Activated CD8-positive, alpha-beta memory T cell treated with anti-CD3 and anti-CD28 coated beads, Interleukin-2, amount 50 U/mL, for 24 hours (primary cell): ENCODE measurements around the gene INTS11.

ENCODE experiments used
- DNase-seq: peaks from one replicate; pipeline ENCODE4 v3.0.0-alpha.2; 2020; ENCODE audit errors: extremely low read depth

The INTS11 gene

DNA sequence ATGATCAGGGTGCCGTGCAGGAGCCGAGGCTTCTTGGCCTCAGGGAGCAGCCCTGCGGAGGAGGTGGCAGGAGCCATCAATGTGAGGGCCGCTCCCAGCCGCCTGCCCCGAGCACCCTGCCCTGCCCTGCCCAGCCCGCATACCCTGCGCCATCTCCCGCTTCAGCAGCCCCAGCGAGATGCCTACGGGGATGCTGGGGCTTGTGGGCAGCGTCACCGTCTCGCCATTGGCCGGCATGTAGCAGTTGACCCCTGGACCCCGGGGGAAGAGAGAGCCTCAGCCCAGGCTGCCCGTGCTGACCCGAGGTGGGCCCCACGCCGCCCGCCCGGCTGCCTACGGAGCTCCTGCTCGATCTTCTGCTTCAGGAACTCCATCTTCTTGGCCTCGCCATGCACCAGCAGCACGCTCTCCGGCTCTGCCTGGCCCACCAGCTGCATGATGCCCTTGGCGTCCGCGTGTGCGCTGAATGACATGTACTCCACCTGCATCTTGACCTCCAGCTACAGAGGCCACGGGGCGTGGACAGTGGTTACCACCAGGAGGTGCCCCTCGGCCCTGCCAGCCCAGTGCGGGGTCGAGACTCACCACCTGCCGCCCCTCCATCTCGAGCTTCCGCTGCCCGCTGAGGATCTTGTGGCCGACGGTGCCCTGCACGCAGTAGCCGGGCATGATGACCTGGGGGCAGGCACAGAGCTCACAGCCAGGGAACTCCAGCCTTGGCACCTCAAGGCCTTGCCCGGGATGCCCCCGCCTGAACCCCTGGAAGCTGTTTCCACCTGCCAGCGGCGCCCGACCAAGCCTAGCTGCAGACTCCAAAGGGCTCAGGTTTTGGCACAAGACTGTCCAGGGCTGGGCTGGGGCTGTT is 11.8 kb downstream of the INTS11 start:
- DNase-seq: no peak

DNA sequence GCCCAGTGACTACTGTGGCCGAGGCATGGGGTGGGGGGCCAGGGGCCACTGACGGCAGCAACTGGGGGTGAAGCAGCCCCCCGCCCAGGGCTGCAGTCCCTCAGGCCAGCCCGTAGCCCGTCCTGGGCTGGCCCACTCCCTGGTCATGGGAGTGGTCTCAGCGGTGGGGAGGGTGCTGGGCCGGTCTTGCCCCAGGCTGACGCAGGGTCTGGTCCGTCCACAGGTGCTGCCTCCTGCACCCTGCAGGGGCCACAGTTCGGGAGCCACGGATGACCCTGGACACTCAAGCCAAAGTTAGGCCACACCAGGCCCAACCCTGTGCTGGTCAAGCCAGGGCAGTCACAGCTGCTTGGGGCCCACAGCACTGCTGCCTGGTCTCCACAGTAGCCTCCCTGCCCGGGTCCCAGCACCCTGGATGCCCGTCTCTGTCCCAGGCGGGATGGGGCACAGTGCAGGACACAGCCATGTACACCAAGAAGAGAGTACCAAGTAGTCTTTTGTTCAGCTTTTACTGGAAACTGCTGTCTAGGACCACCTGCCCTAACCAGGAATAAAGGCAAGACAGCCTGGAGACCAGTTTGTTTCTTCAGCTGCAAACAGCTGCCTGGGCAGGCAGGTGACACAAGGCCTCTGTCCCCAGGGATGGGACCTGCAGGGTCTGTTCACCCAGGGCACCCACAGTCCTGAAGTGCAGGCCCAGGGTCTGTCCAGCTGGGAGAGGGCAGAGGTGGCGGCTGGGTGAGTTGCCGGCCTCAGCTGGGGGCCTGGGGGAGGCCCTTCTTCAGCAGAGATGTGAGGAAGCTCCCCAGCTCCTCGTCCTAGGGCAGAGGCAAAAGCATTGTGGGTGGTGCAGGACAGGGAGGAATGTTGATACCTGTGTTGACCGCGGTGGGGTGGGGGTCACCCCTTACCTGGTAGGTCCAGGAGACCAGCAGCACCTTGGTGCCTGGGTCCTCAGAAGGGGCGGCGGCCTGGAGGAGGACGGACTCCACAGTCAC is 13.1 kb downstream of the INTS11 start:
- DNase-seq: no peak

DNA sequence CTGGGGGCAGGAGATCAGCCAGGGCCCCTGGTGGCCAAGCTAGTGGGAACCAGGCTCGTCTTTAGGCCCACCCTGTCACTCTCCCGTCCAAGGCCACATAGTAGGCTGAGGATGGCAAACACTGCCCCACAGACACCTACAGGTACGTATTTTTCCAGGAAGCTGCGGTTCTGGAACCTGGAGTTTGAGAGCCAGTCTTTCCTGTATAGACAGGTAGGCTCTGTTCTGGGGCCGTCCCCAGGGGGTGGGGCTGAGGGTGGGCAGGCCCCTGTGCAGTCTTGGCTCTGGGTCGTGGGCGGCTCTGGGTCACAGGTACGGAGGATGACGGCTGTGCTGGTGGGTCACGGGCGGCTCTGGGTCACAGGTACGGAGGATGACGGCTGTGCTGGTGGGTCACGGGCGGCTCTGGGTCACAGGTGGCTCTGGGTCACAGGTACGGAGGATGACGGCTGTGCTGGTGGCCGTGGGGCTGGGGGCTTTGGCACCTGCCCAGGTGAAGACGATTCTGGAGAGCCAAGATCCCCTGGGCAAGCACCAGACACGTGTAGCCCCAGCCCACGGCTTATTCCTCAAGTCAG is 13.9 kb downstream of the INTS11 start:
- DNase-seq: no peak

DNA sequence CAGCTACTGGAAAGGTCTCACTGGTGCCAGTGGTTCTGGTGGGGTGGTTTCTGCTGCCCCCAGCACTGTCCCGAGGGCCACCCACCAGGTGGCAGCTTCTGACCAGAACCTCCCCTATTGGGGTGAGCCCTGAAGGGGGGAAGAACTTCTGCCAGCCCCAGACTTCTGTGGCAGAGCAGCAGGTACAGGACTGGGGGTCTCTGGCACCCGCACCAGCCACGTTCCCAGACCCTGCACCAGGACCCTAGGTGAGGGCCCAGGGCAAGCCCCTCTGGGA is 14.4 kb downstream of the INTS11 start:
- DNase-seq: no peak

DNA sequence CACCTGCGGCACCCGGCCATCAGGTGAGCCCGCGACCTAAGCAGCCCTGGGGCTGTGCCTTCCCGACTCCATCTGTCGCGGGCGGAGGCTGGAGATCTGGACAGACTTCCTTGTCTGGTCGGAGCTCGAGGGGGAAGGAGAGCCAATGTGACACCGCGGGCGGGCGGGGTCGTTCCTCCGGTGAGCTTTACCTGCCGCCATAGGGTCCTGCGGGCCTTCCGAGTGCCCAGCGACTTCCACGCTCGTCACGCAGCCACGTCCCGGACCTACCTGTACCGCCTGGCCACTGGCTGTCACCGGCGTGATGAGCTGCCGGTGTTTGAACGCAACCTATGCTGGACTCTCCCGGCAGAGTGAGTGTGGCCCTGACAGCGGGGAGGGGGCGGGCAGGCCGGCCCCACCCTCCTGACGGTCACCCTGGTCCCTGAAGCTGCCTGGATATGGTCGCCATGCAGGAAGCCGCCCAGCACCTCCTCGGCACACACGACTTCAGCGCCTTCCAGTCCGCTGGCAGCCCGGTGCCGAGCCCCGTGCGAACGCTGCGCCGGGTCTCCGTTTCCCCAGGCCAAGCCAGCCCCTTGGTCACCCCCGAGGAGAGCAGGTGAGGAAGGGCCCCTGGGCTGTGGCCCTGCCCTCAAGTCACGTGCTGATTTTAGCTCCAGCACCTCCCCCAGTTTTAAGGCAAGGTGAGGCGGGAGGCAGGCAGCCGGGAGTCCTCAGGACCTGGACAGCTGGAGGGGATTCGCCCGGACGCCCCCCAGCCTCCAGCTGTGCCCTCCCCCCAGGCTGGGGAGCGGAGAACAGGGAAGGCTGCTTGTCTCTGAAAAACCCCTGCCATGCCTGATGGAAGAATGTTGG is 15.0 kb downstream of the INTS11 start:
- DNase-seq: no peak

DNA sequence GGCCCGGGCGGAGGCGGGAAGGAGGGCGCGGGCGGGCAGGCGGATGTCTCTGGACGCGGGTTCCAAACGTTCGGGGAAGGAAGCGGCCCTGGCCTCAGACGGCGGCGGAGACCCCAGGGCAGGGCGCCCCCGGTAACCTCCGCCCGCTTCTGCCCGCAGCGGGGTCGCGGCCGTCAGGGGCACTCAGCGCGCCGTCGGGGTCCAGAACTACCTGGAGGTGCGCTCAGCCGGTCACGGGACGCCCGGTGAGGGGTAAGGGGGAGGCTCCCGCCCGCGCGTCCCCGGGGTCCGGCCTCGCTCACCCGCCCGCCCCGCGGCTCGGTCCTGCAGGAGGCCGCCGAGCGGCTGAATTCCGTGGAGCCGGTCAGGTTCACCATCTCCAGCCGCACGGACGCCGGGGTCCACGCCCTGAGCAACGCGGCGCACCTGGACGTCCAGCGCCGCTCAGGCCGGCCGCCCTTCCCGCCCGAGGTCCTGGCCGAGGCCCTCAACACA is 15.7 kb downstream of the INTS11 start:
- DNase-seq: no peak

DNA sequence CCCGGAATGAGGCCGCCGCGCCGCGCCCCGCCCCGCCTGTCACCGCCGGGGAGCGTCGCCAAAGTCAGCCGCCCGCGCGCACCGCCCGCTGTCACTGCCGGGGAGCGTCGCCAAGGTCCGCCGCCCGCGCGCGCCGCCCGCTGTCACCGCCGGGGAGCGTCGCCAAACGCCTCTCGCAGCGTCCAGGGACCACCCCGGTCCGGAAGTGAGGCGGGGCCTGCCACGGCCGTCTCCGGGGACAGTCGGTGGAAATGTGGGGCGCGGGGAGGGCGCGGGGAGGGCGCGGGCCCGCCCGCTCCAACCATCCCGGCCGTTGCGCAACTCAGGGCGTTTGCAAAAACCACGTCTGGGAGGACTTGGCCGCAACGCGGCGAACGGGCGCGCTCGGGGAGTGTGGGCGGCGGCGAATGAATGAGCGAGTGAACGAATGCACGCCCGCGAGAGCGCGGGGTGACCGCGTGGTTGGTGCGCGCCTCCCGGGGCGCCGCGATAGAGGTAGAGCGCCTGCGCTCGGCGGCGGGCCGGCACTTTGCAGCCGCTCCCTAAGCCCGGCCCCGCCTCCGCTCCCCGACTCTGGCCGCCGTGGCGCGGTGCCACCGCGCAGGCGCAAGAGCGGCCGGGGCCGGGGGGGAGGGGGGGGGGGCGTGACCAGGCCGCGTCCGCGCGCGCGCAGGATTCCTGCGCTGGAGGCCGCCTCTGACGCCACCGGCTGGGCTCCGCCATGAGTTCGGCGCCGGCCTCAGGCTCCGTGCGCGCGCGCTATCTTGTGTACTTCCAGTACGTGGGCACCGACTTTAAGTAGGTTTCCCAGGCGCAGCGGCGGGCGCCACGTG is 16.3 kb downstream of the INTS11 start, which contains the start of the genes ACAP3 and PUSL1:
Gene ACAP3, minus strand, starts transcription at position 8 of the 833 bp plus-strand sequence. CDS start 115 bp downstream, outside the sequence.
Gene PUSL1, plus strand, starts transcription at position 675 of the 833 bp plus-strand sequence. Its CDS starts 47 bp downstream, at position 722.
- peak; percentile 58 for DNase-seq

DNA sequence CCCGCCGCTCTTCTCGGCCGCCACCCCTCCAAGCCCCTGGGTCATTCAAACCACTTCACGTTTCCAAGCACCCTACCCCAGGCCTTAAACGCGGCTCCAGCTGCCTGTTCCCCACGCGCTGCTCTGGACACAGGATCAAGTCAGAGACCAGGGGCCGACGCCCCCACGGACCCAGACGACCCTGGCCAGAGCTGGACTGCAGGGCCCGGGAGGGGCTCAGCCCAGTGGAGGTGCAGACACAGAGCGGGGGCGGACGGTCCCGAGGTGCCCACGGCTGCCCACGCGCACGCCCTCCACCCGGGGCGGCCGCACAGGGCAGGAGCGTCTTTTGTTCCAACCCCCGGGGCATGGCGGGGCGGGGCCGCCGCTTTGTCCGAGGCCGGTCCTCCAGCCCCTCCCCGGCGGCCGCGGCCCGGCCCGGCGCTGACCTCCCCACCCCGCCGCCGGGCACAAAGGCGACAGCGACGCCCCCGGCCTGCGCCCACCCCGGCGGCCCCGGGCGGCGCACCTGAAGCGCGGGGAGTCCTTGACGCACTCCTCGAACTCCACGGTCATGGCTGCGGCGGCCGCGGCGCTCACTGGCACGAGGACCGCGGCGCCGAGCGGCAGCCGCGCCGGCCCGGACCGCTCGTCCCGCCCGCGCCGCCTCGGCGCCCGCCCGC is 17.1 kb downstream of the INTS11 start:
- DNase-seq: no peak

DNA sequence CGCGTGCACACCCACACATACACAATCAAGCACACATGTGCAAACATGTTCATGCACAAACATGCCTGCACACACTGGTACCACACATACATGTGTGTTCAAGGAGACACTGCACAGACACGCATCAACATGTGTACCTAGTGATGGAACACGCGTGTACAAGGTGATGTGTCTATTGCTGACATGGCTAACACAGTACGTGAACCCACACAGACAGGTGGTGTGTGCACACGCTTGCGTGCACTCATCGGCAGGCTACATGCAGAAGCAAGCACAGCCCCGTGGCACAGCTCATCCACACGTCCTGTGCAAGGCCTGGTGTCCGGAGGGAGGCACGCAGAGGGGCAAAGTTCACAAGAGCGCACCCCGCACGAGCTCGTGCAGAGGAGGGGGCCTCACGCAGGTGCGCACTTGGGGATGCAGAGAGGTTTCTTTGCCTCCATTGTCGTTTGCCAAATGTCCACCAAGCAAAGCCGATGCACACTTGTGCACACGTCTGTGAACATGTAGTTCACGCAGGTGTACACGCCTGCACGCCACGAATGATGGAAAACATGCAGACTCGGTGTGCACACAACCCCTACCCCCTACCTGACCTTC is 17.7 kb downstream of the INTS11 start:
- DNase-seq: no peak

DNA sequence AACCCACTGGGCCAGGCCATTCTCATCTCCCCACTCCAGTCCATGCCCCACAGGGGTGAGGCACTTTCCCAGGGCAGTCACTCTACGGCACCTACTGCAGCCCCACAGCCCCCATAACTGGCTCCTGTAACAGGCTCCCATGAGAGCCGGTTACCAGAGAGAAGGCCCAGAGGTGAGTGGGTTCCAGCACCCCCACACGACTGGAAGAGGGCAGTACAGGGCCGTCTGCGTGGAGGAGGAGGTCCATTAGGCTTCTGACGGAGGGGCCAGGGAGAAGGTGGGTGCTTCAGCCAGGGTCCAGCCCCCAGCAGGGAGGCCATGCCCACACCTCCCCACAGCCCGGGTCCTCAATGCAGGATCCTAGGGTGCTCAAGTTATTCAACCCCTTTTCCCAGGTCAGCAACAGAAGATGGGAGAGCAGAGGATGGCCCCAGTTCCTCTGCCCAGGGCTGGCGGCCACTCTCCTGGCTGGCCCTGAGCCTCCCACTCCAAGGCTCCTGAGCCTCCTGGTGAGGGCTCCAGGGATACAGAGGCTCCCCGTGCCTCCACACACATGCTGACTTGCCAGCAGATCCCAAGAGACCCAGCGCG is 18.3 kb downstream of the INTS11 start:
- DNase-seq: no peak

DNA sequence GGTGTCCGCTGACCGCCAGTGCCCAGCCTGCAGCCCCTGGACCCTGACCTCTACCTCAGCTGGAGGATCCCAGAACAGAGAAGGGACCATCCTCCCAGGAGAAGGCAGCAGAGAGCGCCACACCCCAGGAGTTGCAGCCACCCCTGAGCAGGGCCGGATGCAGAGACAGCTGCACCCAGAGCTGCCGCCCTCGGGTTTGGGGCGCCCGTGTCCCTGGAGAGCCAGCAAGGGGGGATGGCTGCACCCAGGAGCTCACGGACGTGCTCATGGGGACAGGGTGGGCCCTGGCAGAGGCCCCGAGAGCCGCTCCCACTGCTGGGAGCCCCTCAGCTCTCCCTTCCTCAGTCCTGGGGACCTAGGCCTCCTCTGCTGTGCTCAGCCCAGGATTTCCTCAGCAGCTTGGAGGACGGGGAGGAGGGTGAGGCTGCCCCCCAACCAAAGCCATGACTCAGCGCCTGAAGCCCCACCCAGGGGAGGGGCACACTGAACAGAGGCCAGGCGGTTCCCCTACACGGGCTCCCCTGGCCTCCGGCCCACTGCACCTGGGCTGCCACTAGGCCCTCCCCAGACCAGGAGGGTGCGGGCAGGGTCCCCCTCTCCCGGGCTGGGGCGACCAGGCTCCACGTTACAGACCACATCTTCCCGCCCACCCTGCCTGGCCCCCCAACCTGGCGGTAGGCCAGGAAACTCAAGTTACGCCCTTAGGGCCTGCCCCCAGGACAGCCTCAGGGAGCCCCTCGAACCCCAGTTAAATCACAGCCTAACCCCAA is 19.0 kb downstream of the INTS11 start:
- peak; percentile 39 for DNase-seq

DNA sequence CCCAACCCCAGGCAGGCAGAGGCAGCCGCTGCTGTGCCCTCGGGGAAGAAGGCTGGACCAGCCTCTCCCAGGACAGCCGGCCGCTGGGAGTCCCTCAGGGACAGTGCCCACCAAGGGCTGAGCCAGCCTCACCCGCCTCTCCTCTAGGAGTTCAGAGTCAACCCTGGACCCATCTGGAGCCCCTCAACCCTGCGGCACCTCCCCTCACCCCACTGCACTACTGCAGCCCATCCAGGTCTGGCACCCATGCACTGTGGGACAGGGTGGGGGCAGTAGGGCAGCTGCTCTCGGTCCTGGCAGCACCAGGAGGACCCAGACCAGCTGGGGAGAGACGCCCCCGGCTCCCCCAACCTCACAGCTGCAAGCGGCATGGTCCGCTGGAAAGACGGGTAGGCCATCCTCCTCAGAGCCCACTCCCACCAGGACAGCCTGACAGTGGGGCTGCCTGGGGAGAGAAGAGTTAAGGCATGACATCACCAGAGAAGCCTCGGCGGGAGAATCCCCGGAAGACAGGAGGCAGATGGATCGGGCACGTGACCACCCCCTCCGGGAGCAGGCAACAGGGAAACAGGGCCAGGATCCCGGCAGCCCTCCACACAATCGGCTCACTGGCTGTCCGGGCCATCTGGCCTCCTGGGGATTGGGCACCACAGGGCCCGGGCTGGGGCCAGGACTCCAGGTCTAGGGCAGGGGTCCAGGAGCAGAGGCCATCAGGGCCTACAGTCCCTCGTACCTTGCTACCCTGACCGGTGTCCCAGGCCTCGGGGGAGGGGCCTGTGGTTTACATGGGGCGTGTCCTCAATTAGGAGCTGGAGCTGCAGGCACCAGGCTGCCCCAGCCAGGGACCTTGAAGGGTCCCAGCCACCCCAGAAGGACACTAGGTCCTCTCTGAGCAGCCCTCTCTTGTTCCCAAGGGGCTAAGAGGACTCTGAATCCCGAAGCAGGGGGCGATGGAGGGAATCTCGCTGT is 19.8 kb downstream of the INTS11 start:
- DNase-seq: no peak

DNA sequence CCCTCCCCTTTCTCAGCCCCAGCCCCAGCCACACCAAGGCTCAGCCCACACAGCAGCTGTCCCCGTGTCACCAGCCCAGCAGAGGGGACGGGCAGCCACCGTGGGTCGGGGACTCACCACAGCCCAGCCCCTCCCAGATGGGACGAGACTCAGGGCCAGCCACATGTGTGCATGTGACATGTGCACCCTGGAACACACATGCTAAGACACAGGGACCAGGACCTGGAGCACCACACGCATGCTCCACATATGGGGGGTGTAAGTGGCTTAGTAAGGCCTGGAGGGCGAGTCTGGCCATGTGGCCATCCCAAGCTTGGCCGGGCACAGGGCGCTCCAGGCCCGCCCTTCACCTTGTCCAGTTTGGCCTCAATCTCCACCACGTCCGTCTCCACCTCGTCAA is 20.7 kb downstream of the INTS11 start:
- no peak for DNase-seq

DNA sequence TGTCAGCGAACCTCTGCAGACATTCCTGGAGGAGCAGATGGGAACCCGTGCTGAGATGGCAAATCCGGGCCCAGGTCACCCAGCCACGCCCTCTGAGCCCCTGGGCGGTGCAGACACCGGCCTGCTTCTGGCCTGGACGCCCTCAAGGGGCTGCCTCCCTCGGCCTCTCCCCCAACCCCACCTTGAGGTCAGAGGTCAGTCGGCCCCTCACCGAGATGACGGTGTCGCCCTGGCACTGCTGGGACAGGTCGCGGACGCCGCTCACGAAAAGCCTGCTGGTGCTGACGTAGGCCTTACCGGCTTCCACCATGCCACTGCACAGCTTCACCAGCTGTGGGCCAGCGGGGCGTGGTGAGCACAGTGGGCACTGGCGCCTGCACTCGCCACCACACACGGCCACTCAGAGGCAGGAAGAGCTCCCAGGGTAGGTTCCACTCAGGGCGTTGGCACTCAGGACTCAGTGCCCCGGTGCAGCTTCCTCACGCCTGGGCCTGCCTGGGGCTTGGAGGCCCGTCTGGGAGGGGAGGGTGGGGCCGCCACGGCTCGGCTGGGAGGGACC is 21.4 kb downstream of the INTS11 start:
- DNase-seq: no peak

DNA sequence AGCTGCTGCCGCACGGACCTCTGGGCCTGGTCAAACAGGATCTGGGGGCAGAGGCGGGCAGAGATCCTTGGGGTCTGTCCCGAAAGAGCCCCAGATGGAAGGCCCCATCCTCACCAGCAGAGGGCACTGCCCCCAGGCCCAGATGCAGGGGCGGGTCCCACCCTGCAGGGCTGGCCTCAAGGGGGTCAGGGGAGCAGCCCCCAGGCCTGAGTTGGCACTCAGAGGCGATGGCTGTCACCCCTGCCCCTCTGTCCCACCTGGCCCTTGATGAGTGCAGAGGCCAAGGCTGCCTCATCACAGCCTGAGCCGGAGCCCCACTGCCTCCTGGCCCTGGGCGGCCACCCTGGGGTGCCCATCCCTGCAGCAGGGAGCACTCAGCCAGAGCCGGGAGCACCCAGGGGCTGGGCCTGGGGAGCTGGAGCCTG is 22.4 kb downstream of the INTS11 start:
- DNase-seq: no peak

DNA sequence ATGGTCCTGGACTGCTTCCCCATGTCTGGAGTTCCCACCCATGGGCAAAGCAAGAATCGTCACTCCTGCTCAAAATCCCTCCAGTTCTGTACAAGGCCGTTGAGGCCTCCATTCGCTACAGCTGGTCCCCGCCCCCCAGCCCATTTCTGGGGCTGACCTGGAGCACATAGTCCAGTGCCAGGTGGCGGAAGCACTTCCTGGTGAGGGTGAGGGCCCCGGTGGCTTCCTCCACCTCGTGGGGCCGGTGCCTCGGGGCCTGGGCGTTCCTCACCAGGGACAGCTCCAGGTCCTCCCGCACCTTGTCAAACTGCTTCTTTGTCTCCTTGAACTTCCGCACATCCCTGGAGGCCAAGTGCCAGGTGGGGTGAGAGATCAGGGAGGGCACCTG is 24.1 kb downstream of the INTS11 start:
- DNase-seq: no peak
